SK-N-SH (cell line): ENCODE results near the gene NOXA1. TPM values are rescaled to one million over a fixed set of nuclear protein-coding genes. Genes with fewer than 3 reads are reported as not detected.

ENCODE experiments used
- CTCF ChIA-PET: fragments of 300-600, 350-600 bp; formaldehyde crosslinking; extraction: SDS; loops from one replicate; lab custom pipeline; 2021; lab: Yijun Ruan, JAX
- POLR2A ChIA-PET: fragments of 350-600 bp; sonication (Branson Sonifier 250); formaldehyde crosslinking; extraction: SDS; loops from one replicate; lab custom pipeline; 2020; ENCODE audit warnings: antibody characterized with exemption, inconsistent platforms; lab: Yijun Ruan, JAX
- DNase-seq: peaks from one replicate; pipeline ENCODE4 v3.0.0; 2012
- H2AFZ ChIP-seq: fragments of 200-600 bp; sonication (generic); 2 replicates; pipeline ENCODE4 v1.8.1; 2016; ENCODE audit warnings: antibody characterized with exemption, mild to moderate bottlenecking, low read depth
- H3F3A ChIP-seq: fragments of 200-600 bp; sonication (generic); replicated peaks from 2 replicates; pipeline ENCODE3; 2016; ENCODE audit warnings: antibody characterized with exemption, mild to moderate bottlenecking; ENCODE audit not compliant: insufficient read depth
- H3K27ac ChIP-seq, 2 experiments: fragments of 200-500 bp in 1 of 2; fragments of 200-600 bp in 1 of 2; sonication (Bioruptor generic) in 1 of 2; sonication (generic), shearing (Covaris generic) in 1 of 2; 2 replicates each; pipeline versions ENCODE4 v1.5.1 to v1.6.1; 2014 to 2016; ENCODE audit warnings: low read depth in 2 of 2, inconsistent platforms in 1 of 2, low read length in 1 of 2, mild to moderate bottlenecking in 1 of 2, mixed read lengths in 1 of 2
- H3K27me3 ChIP-seq: fragments of 200-600 bp; sonication (generic), shearing (Covaris generic); 2 replicates; pipeline ENCODE4 v1.6.1; 2016; ENCODE audit warnings: mixed run types; ENCODE audit not compliant: insufficient read depth
- H3K36me3 ChIP-seq, 2 experiments: fragments of 200-500 bp in 1 of 2; fragments of 200-600 bp in 1 of 2; sonication (Bioruptor generic) in 1 of 2; sonication (generic) in 1 of 2; replicated peaks in 1 of 2; 2 replicates each; pipeline versions ENCODE3 to v1.5.1; 2014 to 2016; ENCODE audit warnings: low read length in 1 of 2, mild to moderate bottlenecking in 1 of 2; ENCODE audit not compliant: insufficient read depth in 2 of 2, control insufficient read depth in 1 of 2
- H3K4me1 ChIP-seq, 2 experiments: fragments of 200-500 bp in 1 of 2; fragments of 200-600 bp in 1 of 2; sonication (Bioruptor generic) in 1 of 2; sonication (generic), shearing (Covaris generic) in 1 of 2; 2 replicates each; pipeline versions ENCODE4 v1.5.1 to v1.6.1; 2014 to 2016; ENCODE audit warnings: low read depth in 1 of 2, low read length in 1 of 2, mixed run types in 1 of 2; ENCODE audit not compliant: insufficient read depth in 2 of 2, control insufficient read depth in 1 of 2
- H3K4me2 ChIP-seq: fragments of 200-600 bp; sonication (generic), shearing (Covaris generic); 2 replicates; pipeline ENCODE4 v1.6.1; 2017; ENCODE audit warnings: mixed run types
- H3K4me3 ChIP-seq, 2 experiments: fragments of 200-500 bp in 1 of 2; fragments of 200-600 bp in 1 of 2; sonication (Bioruptor generic) in 1 of 2; sonication (generic), shearing (Covaris generic) in 1 of 2; 2 replicates each; pipeline versions ENCODE4 v1.5.1 to v1.8.1; 2014 to 2016; ENCODE audit warnings: low read depth in 2 of 2, inconsistent platforms in 1 of 2, low read length in 1 of 2, mild to moderate bottlenecking in 1 of 2, mixed read lengths in 1 of 2, moderate library complexity in 1 of 2
- H3K79me2 ChIP-seq: fragments of 200-600 bp; sonication (generic); 2 replicates; pipeline ENCODE4 v1.8.1; 2017; ENCODE audit warnings: mild to moderate bottlenecking; ENCODE audit not compliant: insufficient read depth
- H3K9ac ChIP-seq: fragments of 200-600 bp; sonication (generic); 2 replicates; pipeline ENCODE4 v1.6.1; 2017; ENCODE audit warnings: mixed run types
- H3K9me2 ChIP-seq: fragments of 200-600 bp; sonication (generic); 2 replicates; pipeline ENCODE4 v1.6.1; 2017; ENCODE audit warnings: mixed run types
- H3K9me3 ChIP-seq: fragments of 200-600 bp; sonication (generic); 2 replicates; pipeline ENCODE4 v1.6.1; 2017; ENCODE audit warnings: mixed run types, mild to moderate bottlenecking, moderate library complexity
- H4K20me1 ChIP-seq: fragments of 200-600 bp; sonication (generic); 2 replicates; pipeline ENCODE4 v1.6.1; 2017; ENCODE audit warnings: mild to moderate bottlenecking, mixed run types; ENCODE audit not compliant: insufficient read depth
- CHD2 ChIP-seq: fragments of 150-350 bp; IDR thresholded peaks from 2 replicates; pipeline ENCODE4 v1.6.1; 2018; ENCODE audit warnings: low read length; ENCODE audit not compliant: partially characterized antibody
- CTCF ChIP-seq: fragments of 200-600 bp; sonication (generic); IDR thresholded peaks from 2 replicates; pipeline ENCODE4 v1.6.1; 2017; ENCODE audit warnings: antibody characterized with exemption, mild to moderate bottlenecking, moderate library complexity
- FOSL2 ChIP-seq: IDR thresholded peaks from 2 replicates; pipeline ENCODE4 v1.4.0; 2012; ENCODE audit warnings: low read depth, mild to moderate bottlenecking, moderate library complexity, borderline replicate concordance
- FOXM1 ChIP-seq: IDR thresholded peaks from 2 replicates; pipeline ENCODE4 v1.4.0; 2012; ENCODE audit warnings: low read depth, mild to moderate bottlenecking
- GABPA ChIP-seq: IDR thresholded peaks from 2 replicates; pipeline ENCODE4 v1.4.0; 2012; ENCODE audit warnings: low read depth, mild to moderate bottlenecking
- IRF3 ChIP-seq: fragments of 150-350 bp; IDR thresholded peaks from 2 replicates; pipeline ENCODE4 v1.6.1; 2016; ENCODE audit warnings: mild to moderate bottlenecking, low read depth, low read length
- JUND ChIP-seq: IDR thresholded peaks from 2 replicates; pipeline ENCODE4 v1.4.0; 2012
- NRF1 ChIP-seq: IDR thresholded peaks from 2 replicates; pipeline ENCODE4 v1.6.1; 2012; ENCODE audit warnings: low read depth, mild to moderate bottlenecking, low read length
- POLR2AphosphoS5 ChIP-seq: IDR thresholded peaks from 2 replicates; pipeline ENCODE4 v1.6.1; 2012; ENCODE audit warnings: low read depth, low read length
- RCOR1 ChIP-seq: fragments of 150-350 bp; IDR thresholded peaks from 2 replicates; pipeline ENCODE4 v1.6.1; 2017; ENCODE audit warnings: antibody characterized with exemption, low read length
- RFX5 ChIP-seq: IDR thresholded peaks from 2 replicates; pipeline ENCODE4 v1.6.1; 2012; ENCODE audit warnings: mild to moderate bottlenecking, improper control_type of control experiment, low read length
- RXRA ChIP-seq: IDR thresholded peaks from 2 replicates; pipeline ENCODE4 v1.4.0; 2012; ENCODE audit warnings: low read depth, mild to moderate bottlenecking, borderline replicate concordance
- SIN3A ChIP-seq: IDR thresholded peaks from 2 replicates; pipeline ENCODE4 v1.6.1; 2012; ENCODE audit warnings: low read depth, mild to moderate bottlenecking, low read length, moderate library complexity, borderline replicate concordance
- SMC3 ChIP-seq: IDR thresholded peaks from 2 replicates; pipeline ENCODE4 v1.6.1; 2012; ENCODE audit warnings: low read depth, low read length, improper control_type of control experiment
- TAF1 ChIP-seq: IDR thresholded peaks from 2 replicates; pipeline ENCODE4 v1.6.1; 2012; ENCODE audit warnings: low read depth, mild to moderate bottlenecking, low read length, moderate library complexity, borderline replicate concordance
- YY1 ChIP-seq: IDR thresholded peaks from 2 replicates; pipeline ENCODE4 v1.4.0; 2012; ENCODE audit warnings: low read depth, mild to moderate bottlenecking
- WGBS: methylation state at CpG from one replicate; pipeline ENCODE4 v1.1.6; 2017; ENCODE audit warnings: low lambda C conversion rate; 5-methylcytosine and 5-hydroxymethylcytosine counted together
- polyA plus RNA-seq, 3 experiments: library from polyadenylated mRNA; depleted of rRNA; stranded (reverse); fragments of >200 nt; gene quantifications; 2 replicates each; pipeline ENCODE4 v1.2.3, GENCODE V29; 2012

NOXA1 gene
- polyA plus RNA-seq, 1 of the 3 experiments (the other 2 are of a cell fraction), result 0.39 TPM

GRCh38 chr9:137430723-137431415 is 7.7 kb downstream of the NOXA1 start:
- Histone ChIP-seq H3K9me2 (no peaks in the 10 kb centered on the region), H4K20me1 (no peaks in the 10 kb centered on the region), H3K4me3 (no peak overlapping the region), H3F3A (no peaks in the 10 kb centered on the region), H3K4me1 (peaks cover 3 to 9% of the 10 kb centered on the region in 2 experiments; a peak in 2 of 4 replicates), H3K27ac (no peak overlapping the region), H3K79me2 (no peaks in the 10 kb centered on the region), H2AFZ (no peak overlapping the region), H3K36me3 (no peaks in the 10 kb centered on the region), H3K27me3 (no peaks in the 10 kb centered on the region), H3K9ac (no peak overlapping the region), H3K9me3 (no peaks in the 10 kb centered on the region), H3K4me2 (no peak overlapping the region)
- POLR2A ChIA-PET, result interaction anchor here (0.9 kb wide), 1 partner anchor 128 kb away, joined by 3 read pairs; the partner anchor contains the start of gene NRARP
- WGBS, result 55% methylated on average over 7 of the region's 27 CpGs
- no peak for DNase-seq
- CTCF ChIA-PET, result interaction anchor here (0.6 to 7.0 kb wide), 5 partner anchors 7 to 684 kb away, joined by 3 to 27 read pairs (median 5); partner anchors contain the start of genes EXD3 and NOXA1
- TF ChIP-seq CHD2 (no peak), FOXM1 (no peak), NRF1 (no peak), RCOR1 (no peak), FOSL2 (no peak), GABPA (no peak), IRF3 (no peak), YY1 (no peak), SIN3A (no peak), RXRA (no peak), CTCF (no peak), RFX5 (no peak), POLR2AphosphoS5 (no peak), JUND (no peak), SMC3 (no peak), TAF1 (no peak)
